Stimulated activated CD8-positive, alpha-beta memory T cell treated with anti-CD3 and anti-CD28 coated beads, Interleukin-12 subunit alpha, Interleukin-12 subunit beta, amount 100 ng/mL, for 24 hours (primary cell): ENCODE data around the gene ARL17B.
"Not testable (repeated sequence)": the region's sequence is repeated elsewhere in the genome, so short reads cannot be mapped to it uniquely, and the experiment has no call there.

ENCODE experiments used
- DNase-seq: peaks from one replicate; pipeline ENCODE4 v3.0.0-alpha.2; 2020; ENCODE audit errors: extremely low read depth

ARL17B gene

DNA sequence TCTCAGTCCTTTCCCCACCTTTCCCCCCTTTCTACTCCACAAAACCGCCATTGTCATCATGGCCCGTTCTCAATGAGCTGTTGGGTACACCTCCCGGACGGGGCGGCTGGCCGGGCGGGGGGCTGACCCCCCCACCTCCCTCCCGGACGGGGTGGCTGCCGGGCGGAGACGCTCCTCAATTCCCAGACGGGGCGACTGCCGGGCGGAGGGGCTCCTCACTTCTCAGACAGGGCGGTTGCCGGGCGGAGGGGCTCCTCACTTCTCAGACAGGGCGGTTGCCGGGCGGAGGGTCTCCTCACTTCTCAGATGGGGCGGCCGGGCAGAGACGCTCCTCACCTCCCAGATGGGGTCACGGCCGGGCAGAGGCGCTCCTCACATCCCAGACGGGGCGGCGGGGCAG is 108.8 kb downstream of the ARL17B start:
- not testable (repeated sequence) for DNase-seq

GRCh38 chr17:46249153-46249552 is 112.4 kb downstream of the ARL17B start:
- DNase-seq: not testable (repeated sequence)

DNA sequence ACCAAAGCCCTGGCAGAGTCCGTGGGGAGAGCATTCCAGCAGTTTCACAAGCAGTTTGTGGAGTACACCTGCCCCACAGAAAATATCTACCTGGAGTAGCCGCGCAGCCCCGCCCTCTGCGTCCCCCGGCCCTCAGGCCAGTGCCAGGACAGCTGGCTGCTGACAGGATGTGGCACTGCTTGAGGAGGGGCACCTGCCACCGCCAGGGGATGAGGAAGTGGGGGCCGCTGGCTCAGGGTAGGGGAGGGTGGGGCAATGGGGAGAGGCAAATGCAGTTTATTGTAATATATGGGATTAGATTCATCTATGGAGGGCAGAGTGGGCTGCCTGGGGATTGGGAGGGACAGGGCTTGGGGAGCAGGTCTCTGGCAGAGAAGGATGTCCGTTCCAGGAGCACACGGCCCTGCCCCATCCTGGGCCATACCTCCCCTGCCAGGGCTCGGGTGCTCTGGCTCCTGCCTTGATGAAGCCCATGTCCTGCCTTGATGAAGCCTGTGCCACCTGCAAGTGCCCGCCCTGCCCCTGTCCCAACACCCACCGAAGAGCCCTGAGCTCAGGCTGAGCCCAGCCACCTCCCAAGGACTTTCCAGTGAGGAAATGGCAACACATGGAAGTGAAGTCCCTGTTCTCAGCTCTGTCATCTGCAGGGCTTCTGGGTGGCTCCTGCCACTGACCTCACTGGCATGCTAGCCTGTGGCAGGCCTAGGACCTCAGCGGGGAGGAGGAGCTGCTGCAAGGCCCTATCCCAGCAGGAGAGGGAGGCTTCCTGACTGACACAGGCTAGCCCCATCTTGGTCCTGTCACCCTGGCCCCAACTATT is 116.4 kb downstream of the ARL17B start:
- DNase-seq: not testable (repeated sequence)

DNA sequence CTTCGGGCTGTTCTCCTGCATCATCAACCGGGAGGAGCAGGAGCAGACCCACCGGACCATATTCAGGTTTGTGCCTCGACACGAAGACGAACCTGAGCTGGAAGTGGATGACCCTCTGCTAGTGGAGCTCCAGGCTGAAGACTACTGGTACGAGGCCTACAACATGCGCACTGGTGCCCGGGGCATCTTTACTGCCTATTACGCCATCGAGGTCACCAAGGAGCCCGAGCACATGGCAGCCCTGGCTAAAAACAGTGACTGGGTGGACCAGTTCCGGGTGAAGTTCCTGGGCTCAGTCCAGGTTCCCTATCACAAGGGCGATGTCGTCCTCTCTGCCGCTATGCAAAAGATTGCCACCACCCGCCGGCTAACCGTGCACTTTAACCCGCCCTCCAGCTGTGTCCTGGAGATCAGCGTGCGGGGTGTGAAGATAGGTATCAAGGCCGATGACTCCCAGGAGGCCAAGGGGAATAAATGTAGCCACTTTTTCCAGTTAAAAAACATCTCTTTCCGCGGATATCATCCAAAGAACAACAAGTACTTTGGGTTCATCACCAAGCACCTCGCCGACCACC is 117.1 kb downstream of the ARL17B start:
- not testable (repeated sequence) for DNase-seq

DNA sequence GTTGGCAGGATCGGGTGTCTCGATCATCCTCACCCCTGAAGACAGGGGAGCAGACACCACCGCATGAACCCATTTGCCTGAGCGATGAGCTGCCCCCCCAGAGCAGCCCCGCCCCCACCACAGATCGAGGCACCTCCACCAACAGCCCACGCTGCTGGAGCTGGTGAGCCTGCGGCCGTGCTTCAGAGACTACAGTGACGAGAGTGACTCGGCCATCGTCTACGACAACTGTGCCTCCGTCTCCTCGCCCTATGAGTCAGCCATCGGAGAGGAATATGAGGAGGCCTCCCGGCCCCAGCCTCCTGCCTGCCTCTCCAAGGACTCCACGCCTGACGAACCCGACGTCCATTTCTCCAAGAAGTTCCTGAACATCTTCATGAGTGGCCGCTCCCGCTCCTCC is 117.6 kb downstream of the ARL17B start:
- DNase-seq: not testable (repeated sequence)

DNA sequence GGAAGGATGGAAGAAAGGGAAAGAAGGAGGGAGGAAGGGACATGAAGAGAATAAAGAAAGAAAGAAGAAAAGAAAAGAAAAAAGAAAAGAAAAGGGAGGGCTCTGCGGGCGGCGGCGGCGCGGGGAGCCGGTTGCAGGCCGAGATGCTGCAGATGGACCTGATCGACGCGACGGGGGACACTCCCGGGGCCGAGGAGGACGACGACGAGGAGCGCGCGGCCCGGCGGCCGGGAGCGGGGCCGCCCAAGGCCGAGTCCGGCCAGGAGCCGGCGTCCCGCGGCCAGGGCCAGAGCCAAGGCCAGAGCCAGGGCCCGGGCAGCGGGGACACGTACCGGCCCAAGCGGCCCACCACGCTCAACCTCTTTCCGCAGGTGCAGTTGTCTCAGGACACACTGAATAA is 118.1 kb downstream of the ARL17B start:
- DNase-seq: not testable (repeated sequence)

- not testable (repeated sequence) for DNase-seq
Measured at GRCh38 chr17:46231359-46231758, 130.2 kb downstream of the ARL17B start.

GRCh38 chr17:46225274-46225794 is 136.2 kb downstream of the ARL17B start:
- peak; percentile 81 for DNase-seq

DNA sequence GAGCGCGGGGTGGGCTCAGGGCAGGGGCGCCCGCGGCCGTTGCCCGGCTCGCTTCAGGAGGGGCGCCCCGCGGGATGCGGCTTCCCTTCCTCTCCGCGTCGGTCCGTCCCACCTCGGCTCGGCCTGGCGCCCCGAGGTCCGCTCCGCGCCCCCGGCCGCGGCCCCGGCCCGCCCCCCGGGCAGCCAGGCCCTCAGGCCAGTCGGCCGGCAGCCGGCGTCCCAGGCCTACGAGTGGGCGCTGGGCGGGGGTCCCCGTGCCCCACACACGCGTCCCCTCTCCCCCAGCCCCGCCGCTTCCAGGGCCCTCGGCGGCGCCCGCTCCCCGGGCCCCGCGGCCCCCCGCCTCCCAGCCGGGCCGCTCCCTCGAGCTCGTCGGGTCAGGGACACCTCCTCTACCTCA is 136.7 kb downstream of the ARL17B start:
- not testable (repeated sequence) for DNase-seq
